ENCODE results near the gene ANKS3. TPM values are rescaled to one million over a fixed set of nuclear protein-coding genes. Genes with fewer than 3 reads are reported as not detected.

The ANKS3 gene
- total RNA-seq, 1 experiment from 2014 or later: 32.8 TPM

GRCh38 chr16:4729876-4730275 is 4.2 kb downstream of the ANKS3 start:
- Histone ChIP-seq H2AFZ (no peak overlapping the region), H3F3A (ENCODE audit: insufficient read depth, low read depth) (peaks cover 14% of the 10 kb centered on the region), H3K79me2 (ENCODE audit: low read depth) (peaks cover 21% of the 10 kb centered on the region), H3K27ac (no peak overlapping the region), H3K36me3 (ENCODE audit: low read depth) (peaks cover 8% of the 10 kb centered on the region), H3K4me3 (no peak overlapping the region), H3K27me3 (ENCODE audit: insufficient read depth, low read depth) (no peaks in the 10 kb centered on the region), H3K9me3 (ENCODE audit: insufficient read depth, low read depth) (no peaks in the 10 kb centered on the region), H3K4me2 (no peak overlapping the region), H3K4me1 (replicated peaks; ENCODE audit: insufficient read depth) (peaks cover 4% of the 10 kb centered on the region), H3K9me2 (ENCODE audit: insufficient read depth) (no peaks in the 10 kb centered on the region), H4K20me1 (ENCODE audit: insufficient read depth) (0 out of 2 replicates have a peak, but pooled peaks cover 3% of the 10 kb centered on the region)
- POLR2A ChIA-PET (ENCODE audit: unreplicated experiment): no interaction called here
- CTCF ChIA-PET: no interaction called here
- intact Hi-C loops (cut with micrococcal nuclease; ENCODE audit: unreplicated experiment): loop anchor here (5.0 kb wide), 1 partner anchor 227 kb away; the partner anchor contains the start of gene SEC14L5
- TF ChIP-seq CTCF (conservative IDR thresholded peaks at IDR 0.05) (no peak), EZH2 (IDR thresholded peaks at IDR 0.05; ENCODE audit: low read depth) (no peak)
- BruUV-seq (replicated peaks): no TSS peak
- DNase-seq: no peak

GRCh38 chr16:4728676-4729075 is 5.4 kb downstream of the ANKS3 start:
- peaks cover 4% of the 10 kb centered on the region for H3K4me1 ChIP-seq (replicated peaks; ENCODE audit: insufficient read depth)
- TF ChIP-seq CTCF (conservative IDR thresholded peaks at IDR 0.05) (no peak), EZH2 (IDR thresholded peaks at IDR 0.05; ENCODE audit: low read depth) (no peak)
- H3K4me3 ChIP-seq: no peak overlapping the region
- peaks cover 19% of the 10 kb centered on the region for H3K79me2 ChIP-seq (ENCODE audit: low read depth)
- H3K9me3 ChIP-seq (ENCODE audit: insufficient read depth, low read depth): no peaks in the 10 kb centered on the region
- no peak for DNase-seq
- no peaks in the 10 kb centered on the region for H3K27me3 ChIP-seq (ENCODE audit: insufficient read depth, low read depth)
- no peak overlapping the region for H3K27ac ChIP-seq
- ChIA-PET CTCF (no interaction called here), POLR2A (ENCODE audit: unreplicated experiment) (no interaction called here)
- BruUV-seq (replicated peaks): no TSS peak
- H4K20me1 ChIP-seq (ENCODE audit: insufficient read depth): 0 out of 2 replicates have a peak, but pooled peaks cover 3% of the 10 kb centered on the region
- peaks cover 8% of the 10 kb centered on the region for H3K36me3 ChIP-seq (ENCODE audit: low read depth)
- peaks cover 5% of the 10 kb centered on the region; the same call in 1 of the 2 replicates for H3F3A ChIP-seq (ENCODE audit: insufficient read depth, low read depth)
- intact Hi-C loops (cut with micrococcal nuclease; ENCODE audit: unreplicated experiment): no loop called here
- H2AFZ ChIP-seq: no peak overlapping the region
- no peaks in the 10 kb centered on the region for H3K9me2 ChIP-seq (ENCODE audit: insufficient read depth)
- no peak overlapping the region for H3K4me2 ChIP-seq

- H3K9me3 ChIP-seq (ENCODE audit: insufficient read depth, low read depth): no peaks in the 10 kb centered on the region
- H2AFZ ChIP-seq: no peak overlapping the region
- 0 out of 2 replicates have a peak, but pooled peaks cover 3% of the 10 kb centered on the region for H4K20me1 ChIP-seq (ENCODE audit: insufficient read depth)
- no peak for DNase-seq
- H3K4me1 ChIP-seq (replicated peaks; ENCODE audit: insufficient read depth): no peaks in the 10 kb centered on the region
- intact Hi-C loops (cut with micrococcal nuclease; ENCODE audit: unreplicated experiment): no loop called here
- peaks cover 8% of the 10 kb centered on the region for H3K36me3 ChIP-seq (ENCODE audit: low read depth)
- no TSS peak for BruUV-seq (replicated peaks)
- ChIA-PET CTCF (no interaction called here), POLR2A (ENCODE audit: unreplicated experiment) (no interaction called here)
- peaks cover 4% of the 10 kb centered on the region; the same call in 1 of the 2 replicates for H3F3A ChIP-seq (ENCODE audit: insufficient read depth, low read depth)
- H3K27me3 ChIP-seq (ENCODE audit: insufficient read depth, low read depth): no peaks in the 10 kb centered on the region
- H3K27ac ChIP-seq: no peak overlapping the region
- H3K9me2 ChIP-seq (ENCODE audit: insufficient read depth): no peaks in the 10 kb centered on the region
- H3K79me2 ChIP-seq (ENCODE audit: low read depth): no peaks in the 10 kb centered on the region; the same call in 1 of the 2 replicates
- no peak overlapping the region for H3K4me2 ChIP-seq
- no peak overlapping the region for H3K4me3 ChIP-seq
- TF ChIP-seq CTCF (conservative IDR thresholded peaks at IDR 0.05) (no peak), EZH2 (IDR thresholded peaks at IDR 0.05; ENCODE audit: low read depth) (no peak)
Measured at GRCh38 chr16:4726616-4727015, 7.5 kb downstream of the ANKS3 start.
